ENCODE data around the gene OR1C1.

Gene OR1C1

DNA sequence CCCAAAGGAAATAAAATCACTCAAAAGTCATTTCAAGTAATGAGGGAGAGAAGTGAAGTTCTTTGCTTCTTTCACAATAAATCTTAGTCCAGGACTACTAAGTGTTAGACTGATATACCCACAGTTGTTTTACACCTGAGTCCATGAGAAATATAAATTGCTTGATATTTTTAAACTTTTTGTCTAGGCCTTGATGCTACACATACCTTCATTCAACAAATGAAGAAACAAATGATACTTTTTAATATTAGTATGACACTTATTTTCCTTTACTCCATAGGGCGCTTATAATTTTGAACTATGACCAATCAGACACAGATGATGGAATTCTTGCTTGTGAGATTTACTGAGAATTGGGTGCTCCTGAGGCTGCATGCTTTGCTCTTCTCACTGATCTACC is 22.0 kb downstream of the OR1C1 start, which contains the start of gene OR14K1:
TSS of gene OR14K1 (plus strand) at position 301 of the 400 bp plus-strand sequence. CDS start at position 301, 0 bp downstream.
- no peaks in the 10 kb centered on the region for H3K9me2 ChIP-seq (replicated peaks; ENCODE audit: control insufficient read depth, low read length)
- TF ChIP-seq, protein P1, sequence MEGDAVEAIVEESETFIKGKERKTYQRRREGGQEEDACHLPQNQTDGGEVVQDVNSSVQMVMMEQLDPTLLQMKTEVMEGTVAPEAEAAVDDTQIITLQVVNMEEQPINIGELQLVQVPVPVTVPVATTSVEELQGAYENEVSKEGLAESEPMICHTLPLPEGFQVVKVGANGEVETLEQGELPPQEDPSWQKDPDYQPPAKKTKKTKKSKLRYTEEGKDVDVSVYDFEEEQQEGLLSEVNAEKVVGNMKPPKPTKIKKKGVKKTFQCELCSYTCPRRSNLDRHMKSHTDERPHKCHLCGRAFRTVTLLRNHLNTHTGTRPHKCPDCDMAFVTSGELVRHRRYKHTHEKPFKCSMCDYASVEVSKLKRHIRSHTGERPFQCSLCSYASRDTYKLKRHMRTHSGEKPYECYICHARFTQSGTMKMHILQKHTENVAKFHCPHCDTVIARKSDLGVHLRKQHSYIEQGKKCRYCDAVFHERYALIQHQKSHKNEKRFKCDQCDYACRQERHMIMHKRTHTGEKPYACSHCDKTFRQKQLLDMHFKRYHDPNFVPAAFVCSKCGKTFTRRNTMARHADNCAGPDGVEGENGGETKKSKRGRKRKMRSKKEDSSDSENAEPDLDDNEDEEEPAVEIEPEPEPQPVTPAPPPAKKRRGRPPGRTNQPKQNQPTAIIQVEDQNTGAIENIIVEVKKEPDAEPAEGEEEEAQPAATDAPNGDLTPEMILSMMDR (IDR thresholded peaks at IDR 0.05; ENCODE audit: low read depth, low read length, poor library complexity, severe bottlenecking) = no peak
- TF ChIP-seq EZH2phosphoT487 (IDR thresholded peaks at IDR 0.05; ENCODE audit: borderline replicate concordance, low read length) = no peak
- H3K36me3 ChIP-seq (ENCODE audit: control insufficient read depth, low read length) = no peaks in the 10 kb centered on the region
- H3K9me3 ChIP-seq (ENCODE audit: control insufficient read depth, insufficient read depth, low read length) = no peaks in the 10 kb centered on the region
- H3K27ac ChIP-seq (ENCODE audit: low read depth, low read length) = no peak within 1 kb of the TSS
- H3K27me3 ChIP-seq (ENCODE audit: control insufficient read depth, low read length) = no peaks in the 10 kb centered on the region
- no peaks in the 10 kb centered on the region for H3K79me2 ChIP-seq (ENCODE audit: control insufficient read depth, low read length)
- no peaks in the 10 kb centered on the region for H4K20me1 ChIP-seq (ENCODE audit: control insufficient read depth, insufficient read depth, low read depth, low read length)
- no peak within 1 kb of the TSS for H3K4me3 ChIP-seq (ENCODE audit: low read length)
- no peaks in the 10 kb centered on the region for H3F3A ChIP-seq (ENCODE audit: control insufficient read depth, insufficient read depth)
- H3K4me1 ChIP-seq (ENCODE audit: control insufficient read depth, low read length) = no peaks in the 10 kb centered on the region
- H3K4me2 ChIP-seq (ENCODE audit: low read length) = no peak within 1 kb of the TSS

DNA sequence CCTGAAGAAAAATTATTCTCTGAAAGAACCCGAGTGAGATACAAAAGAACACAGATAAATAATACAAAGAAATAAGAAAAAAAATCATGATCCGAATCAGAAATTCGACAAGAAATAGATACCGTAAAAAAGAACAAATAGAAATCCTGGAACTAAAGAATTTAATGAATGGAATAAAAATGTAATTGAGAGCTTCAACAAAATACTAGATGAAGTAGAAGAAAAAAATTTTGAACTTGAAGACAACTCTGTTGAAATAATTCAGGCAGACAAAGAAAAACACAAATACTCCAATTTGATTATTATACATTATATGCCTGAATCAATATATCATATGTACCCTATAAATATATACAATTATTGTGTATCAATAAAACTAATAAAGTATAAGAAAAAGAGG is 39.1 kb downstream of the OR1C1 start:
- Histone ChIP-seq H3K4me1 (ENCODE audit: control insufficient read depth, low read length) (no peaks in the 10 kb centered on the region), H3K9me3 (ENCODE audit: control insufficient read depth, insufficient read depth, low read length) (no peaks in the 10 kb centered on the region; the same call in 1 of the 2 replicates), H3K4me3 (ENCODE audit: low read length) (no peak overlapping the region), H3K27ac (ENCODE audit: low read depth, low read length) (no peak overlapping the region), H3K36me3 (ENCODE audit: control insufficient read depth, low read length) (no peaks in the 10 kb centered on the region), H4K20me1 (ENCODE audit: control insufficient read depth, insufficient read depth, low read depth, low read length) (no peaks in the 10 kb centered on the region), H3F3A (ENCODE audit: control insufficient read depth, insufficient read depth) (no peaks in the 10 kb centered on the region), H3K9me2 (replicated peaks; ENCODE audit: control insufficient read depth, low read length) (no peaks in the 10 kb centered on the region), H3K4me2 (ENCODE audit: low read length) (no peak overlapping the region), H3K27me3 (ENCODE audit: control insufficient read depth, low read length) (no peaks in the 10 kb centered on the region), H3K79me2 (ENCODE audit: control insufficient read depth, low read length) (no peaks in the 10 kb centered on the region)
- TF ChIP-seq, protein P1 (IDR thresholded peaks at IDR 0.05; ENCODE audit: low read depth, low read length, poor library complexity, severe bottlenecking) = no peak
- TF ChIP-seq EZH2phosphoT487 (IDR thresholded peaks at IDR 0.05; ENCODE audit: borderline replicate concordance, low read length) = no peak

DNA sequence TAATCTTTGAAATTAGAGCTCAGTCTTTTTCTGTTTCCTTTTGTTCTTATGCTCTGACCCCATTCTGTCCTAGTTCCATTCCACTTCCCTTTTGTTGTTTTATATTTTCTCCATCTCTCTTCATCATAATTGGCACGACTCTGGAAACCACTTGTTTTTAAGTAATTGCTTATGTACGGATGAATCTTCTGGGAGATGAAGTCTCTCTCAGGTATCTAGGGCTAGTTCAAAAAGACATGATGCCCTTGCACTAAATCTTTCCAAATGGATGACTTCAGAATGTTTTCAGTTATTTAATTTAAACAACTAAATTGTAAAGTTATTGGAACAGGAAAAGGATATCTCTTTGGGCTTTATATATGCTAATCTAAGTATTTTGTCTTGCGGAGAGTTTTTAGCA is 43.8 kb downstream of the OR1C1 start, which contains the start of gene OR6F1:
TSS of gene OR6F1 (minus strand) at position 101 of the 400 bp plus-strand sequence. CDS start 3,891 bp downstream, outside the sequence.
- H3K36me3 ChIP-seq (ENCODE audit: control insufficient read depth, low read length) = no peaks in the 10 kb centered on the region
- H3K4me3 ChIP-seq (ENCODE audit: low read length) = no peak within 1 kb of the TSS
- no peaks in the 10 kb centered on the region for H4K20me1 ChIP-seq (ENCODE audit: control insufficient read depth, insufficient read depth, low read depth, low read length)
- H3K27me3 ChIP-seq (ENCODE audit: control insufficient read depth, low read length) = no peaks in the 10 kb centered on the region
- TF ChIP-seq EZH2phosphoT487 (IDR thresholded peaks at IDR 0.05; ENCODE audit: borderline replicate concordance, low read length) = no peak
- TF ChIP-seq, protein P1 (IDR thresholded peaks at IDR 0.05; ENCODE audit: low read depth, low read length, poor library complexity, severe bottlenecking) = no peak
- H3K9me2 ChIP-seq (replicated peaks; ENCODE audit: control insufficient read depth, low read length) = no peaks in the 10 kb centered on the region
- H3K4me2 ChIP-seq (ENCODE audit: low read length) = no peak within 1 kb of the TSS
- H3K9me3 ChIP-seq (ENCODE audit: control insufficient read depth, insufficient read depth, low read length) = no peaks in the 10 kb centered on the region; the same call in 1 of the 2 replicates
- no peaks in the 10 kb centered on the region for H3K4me1 ChIP-seq (ENCODE audit: control insufficient read depth, low read length)
- no peak within 1 kb of the TSS for H3K27ac ChIP-seq (ENCODE audit: low read depth, low read length)
- no peaks in the 10 kb centered on the region for H3K79me2 ChIP-seq (ENCODE audit: control insufficient read depth, low read length)
- no peaks in the 10 kb centered on the region for H3F3A ChIP-seq (ENCODE audit: control insufficient read depth, insufficient read depth)

Measured in DOHH2 (cell line).